CD4-positive, alpha-beta T cell treated with Interleukin-15 for 1 hour (primary cell): ENCODE data around the gene NELFCD.
"Not testable (repeated sequence)": the region's sequence is repeated elsewhere in the genome, so short reads cannot be mapped to it uniquely, and the experiment has no call there.

ENCODE experiments used
- DNase-seq: peaks from one replicate; pipeline ENCODE4 v3.0.0-alpha.2; 2020

NELFCD gene, protein sequence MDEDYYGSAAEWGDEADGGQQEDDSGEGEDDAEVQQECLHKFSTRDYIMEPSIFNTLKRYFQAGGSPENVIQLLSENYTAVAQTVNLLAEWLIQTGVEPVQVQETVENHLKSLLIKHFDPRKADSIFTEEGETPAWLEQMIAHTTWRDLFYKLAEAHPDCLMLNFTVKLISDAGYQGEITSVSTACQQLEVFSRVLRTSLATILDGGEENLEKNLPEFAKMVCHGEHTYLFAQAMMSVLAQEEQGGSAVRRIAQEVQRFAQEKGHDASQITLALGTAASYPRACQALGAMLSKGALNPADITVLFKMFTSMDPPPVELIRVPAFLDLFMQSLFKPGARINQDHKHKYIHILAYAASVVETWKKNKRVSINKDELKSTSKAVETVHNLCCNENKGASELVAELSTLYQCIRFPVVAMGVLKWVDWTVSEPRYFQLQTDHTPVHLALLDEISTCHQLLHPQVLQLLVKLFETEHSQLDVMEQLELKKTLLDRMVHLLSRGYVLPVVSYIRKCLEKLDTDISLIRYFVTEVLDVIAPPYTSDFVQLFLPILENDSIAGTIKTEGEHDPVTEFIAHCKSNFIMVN

DNA sequence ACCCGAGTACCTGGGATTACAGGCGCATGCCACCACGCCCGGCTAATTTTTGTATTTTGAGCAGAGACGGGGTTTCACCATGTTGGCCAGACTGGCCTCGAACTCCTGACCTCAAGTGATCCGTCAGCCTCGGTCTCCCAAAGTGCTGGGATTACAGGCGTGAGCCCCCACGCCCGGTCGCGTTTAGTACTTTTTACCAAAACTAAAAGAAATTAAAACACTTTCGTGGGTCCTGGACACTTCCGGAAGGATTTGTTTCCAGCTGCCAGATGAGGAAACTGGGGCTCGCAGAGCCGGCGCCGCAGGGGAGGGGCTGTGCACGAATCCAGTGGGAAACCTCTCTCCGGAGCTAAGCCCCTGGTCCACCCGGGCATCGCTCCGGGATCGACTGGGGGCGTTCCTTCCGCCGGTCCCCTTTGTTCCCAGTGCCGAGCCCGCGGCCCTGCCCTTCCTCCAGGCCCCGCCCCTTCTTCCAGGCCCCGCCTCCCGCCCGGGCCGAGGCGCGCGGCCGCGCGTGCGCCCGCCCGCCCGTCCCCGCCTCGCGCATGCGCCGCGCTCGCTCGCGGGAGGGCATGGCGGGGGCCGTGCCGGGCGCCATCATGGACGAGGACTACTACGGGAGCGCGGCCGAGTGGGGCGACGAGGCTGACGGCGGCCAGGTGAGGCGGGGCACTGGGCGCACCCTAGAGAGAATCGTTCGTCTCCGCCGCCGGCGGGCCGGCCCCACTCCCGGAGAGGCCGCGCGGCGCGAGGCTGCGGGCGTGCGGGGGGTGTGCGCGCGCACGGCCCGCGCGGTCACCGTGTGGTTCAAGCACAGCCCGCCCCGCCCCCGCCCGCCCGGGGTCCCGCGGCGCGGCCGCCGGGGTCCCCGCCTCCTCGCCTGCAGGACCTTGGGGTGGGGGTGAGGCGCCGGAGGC lies at the start of gene NELFCD:
NELFCD (plus strand) TSS at position 546 of the 917 bp plus-strand sequence; CDS start at position 600, 54 bp downstream.
- DNase-seq, result peak; percentile 88

DNA sequence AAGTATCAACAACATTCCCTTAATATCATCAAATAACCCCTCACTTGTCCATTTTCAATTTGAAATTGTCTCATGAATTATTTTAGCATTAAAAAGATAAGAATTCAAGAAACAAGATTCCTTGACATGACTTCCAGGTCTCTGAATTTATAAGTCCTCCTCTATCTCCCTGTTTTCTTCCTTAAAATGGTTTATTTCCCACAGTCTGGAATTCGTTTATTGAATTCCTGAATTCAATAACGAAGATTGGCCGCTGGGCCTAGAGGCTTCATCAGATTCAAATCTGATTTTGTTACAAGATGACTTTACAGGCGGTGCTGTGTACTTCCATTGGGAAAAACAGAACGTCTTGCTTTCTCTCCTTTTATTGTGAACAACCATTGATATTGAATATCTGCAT lies 48.9 kb upstream of the NELFCD start:
- no peak for DNase-seq

DNA sequence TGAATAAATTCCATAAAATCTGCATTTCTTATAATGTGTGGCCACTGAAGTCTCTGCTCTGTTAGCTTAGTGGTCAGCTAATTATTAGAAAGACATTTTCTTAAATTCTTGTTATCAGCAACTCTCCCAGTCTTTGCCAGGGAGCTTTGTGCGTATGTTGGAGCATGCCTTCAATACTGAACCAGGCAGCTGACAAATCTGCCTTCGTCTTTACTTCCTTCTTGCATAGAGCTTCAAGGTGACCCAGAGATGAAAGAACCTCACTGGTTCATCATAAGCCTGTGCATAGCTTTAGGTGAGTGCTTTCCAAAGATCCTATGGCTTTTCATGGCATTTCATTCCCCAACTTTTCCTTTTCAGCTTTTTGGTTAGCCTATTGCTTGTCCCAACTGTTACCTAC lies 43.0 kb upstream of the NELFCD start:
- DNase-seq, result no peak

DNA sequence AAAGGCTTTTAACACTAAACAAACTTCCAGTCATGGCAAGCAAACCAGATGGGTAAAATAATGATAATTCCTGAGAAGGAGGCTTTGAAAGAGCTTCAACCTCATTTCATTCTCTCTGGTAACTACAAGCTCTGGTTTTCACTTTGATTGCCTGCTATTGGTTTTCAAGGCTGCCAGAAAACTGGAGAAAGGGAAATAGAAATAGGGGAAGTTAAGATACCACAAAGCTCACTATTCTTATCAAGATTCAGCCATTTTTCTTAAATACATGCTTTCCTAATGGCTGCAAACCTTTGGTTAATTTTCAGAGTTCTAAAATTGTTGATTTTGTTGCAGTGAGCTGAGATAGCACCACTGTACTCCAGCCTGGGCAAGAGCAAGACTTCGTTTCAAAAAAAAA lies 42.5 kb upstream of the NELFCD start:
- no peak for DNase-seq

DNA sequence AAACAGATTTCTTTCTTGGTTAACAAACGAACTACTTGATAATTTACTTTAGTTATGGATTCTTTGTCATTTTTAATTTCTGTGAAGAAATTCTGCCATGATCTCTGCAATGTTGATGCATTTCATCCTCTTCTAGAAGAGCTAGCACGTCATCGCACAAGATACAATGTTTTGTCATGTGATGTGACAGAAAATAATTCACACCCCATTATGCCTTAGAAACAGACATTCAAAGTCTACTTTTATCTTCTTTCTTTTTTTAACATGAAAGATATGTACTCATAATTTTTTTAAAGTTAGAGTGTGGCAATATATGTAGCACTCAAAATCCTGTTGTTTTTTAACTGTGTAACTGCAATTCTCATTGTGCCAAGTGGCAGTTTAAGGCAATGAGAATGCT lies 39.6 kb upstream of the NELFCD start:
- DNase-seq, result no peak

DNA sequence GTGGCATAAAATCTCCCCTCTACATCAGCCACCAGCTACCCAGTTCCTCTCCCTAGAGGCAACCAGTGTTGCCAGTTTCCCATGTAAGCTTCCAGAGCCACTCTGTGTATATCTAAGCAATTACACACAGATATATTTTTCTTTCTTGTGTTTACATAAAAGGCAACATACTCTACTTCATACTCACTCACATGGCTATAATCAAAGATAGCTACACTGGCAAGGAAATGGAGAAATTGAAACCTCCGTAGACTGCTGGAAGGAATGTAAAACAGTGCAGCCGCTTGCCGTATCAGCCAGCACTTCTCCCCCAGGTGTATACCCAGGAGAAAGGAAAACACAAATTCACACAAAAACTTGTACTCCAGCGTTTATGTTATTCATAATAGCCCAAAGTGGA lies 38.5 kb upstream of the NELFCD start:
- no peak for DNase-seq

DNA sequence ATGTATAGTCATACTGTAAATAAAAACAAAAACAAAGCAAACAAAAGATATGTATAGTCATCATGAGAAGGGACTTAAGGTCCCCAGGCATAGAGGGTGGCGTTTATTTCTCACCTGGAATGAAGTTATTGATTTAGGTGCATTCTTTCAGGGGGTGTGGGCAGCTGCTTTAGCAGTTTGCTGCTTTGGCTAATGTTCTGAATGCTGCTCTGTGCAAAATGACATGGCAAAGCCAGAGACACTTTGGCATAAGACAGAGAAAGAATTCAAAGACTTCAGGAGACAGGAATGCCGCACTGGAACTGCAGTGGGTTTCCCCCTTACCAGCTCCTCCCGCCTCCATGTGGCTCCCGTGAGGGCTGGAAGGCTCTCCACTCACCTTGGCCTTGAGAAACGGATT lies 36.4 kb upstream of the NELFCD start:
- no peak for DNase-seq

DNA sequence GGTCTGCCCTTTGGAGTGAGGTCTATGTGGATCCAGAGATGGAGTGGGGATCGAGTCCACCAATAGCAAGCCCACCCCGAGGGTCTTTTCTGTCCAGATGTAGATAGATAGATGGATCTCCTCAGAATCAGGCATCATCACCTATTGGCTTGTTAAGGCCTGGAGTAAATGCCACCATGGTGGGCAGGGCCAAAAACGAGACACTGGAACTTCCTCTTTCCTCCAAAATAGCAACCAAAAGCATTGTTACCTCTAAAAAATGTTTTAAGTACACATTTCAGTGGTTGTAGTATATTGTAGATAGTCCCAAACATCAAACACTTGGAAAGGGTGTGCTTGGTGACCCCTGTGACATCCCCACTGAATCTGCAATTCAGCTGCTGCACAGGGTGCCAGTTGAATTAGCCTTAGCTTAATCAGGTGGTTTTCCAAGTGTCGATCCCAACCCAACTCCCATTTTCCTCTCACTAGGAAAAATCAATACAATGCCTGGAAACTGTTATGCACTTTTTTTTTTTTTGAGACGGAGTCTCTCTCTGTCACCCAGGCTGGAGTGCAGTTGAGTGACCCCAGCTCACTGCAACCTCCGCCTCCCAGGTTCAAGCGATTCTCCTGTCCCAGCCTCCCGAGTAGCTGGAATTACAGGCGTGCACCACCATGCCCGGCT lies 35.0 kb upstream of the NELFCD start:
- DNase-seq, result no peak

DNA sequence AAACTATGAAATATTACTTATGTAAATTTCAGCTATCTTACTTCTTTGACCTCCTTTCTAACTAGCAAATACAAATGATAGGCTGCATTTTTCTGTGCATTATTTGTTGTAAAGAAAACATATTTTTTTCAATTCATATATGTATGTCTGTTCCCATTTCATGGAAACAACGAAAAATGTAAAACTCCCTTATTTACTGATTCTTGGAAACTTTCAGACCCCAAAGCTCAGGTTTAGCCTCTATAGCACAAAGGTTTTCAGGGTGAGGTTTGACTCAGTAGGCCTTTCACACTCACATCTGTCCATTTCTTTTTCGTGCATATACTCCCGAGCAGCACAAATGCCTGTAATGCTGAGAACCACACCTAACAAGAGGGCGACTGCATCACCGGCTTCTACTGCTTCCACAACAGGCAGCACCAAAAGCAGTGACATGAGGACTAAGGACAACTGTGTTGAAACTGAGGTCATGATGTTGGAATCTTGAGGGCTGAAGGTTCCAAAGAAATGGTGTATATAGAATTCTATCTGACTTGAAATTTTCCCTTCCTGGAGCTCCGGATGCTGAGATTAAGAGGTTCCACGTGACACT lies 33.2 kb upstream of the NELFCD start:
- not testable (repeated sequence) for DNase-seq

DNA sequence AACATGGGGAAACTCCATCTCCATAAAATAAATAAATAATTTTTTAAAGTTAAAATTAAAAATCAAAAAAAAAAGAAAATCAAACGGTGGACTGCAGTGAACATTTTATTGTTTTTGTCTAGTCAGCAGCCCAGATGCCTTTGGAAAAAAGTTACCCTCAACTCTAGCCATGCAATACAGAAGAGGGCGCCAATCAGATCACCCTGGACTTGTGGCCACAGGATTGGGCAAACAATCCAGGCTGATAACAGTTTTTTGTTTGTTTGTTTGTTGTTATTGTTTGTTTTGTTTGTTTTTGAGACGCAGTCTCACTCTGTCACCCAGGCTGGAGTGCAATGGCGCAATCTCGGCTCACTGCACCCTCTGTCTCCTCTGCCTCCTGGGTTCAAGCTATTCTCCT lies 30.5 kb upstream of the NELFCD start:
- DNase-seq, result no peak

DNA sequence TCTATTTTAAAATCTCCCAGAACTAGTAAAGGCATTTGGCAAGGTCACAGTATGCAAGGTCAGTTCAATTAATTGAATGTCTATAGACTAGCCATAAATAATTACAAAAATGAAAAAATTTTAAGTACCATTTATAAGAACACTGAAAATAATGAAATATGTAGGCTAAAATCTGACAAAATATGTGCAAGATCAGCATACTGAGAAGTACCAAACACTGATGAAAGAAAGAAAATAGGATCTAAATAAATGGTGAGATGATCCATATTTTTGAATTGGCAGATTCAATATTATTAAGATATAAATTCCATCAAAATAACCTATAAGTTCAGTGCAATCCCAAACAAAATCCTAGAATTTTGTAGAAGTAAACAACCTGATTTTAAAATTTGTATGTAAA lies 28.0 kb upstream of the NELFCD start:
- DNase-seq, result no peak

DNA sequence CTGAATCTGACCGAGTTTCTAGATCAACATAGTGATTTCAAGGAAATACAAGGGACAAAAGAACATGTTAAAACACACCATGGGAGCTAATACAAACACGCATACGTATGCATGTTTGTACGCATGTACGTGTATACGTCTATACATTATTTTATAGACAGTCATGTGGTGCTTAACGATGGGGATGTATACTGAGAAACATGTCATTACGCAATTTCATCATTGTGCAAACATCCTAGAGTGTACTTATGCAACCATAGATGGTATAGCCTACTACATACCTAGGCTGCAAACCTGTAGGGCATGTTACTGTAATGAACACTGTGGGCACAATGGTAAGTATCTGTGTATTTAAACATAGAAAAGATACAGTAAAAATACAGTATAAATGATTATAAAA lies 25.0 kb upstream of the NELFCD start:
- no peak for DNase-seq

DNA sequence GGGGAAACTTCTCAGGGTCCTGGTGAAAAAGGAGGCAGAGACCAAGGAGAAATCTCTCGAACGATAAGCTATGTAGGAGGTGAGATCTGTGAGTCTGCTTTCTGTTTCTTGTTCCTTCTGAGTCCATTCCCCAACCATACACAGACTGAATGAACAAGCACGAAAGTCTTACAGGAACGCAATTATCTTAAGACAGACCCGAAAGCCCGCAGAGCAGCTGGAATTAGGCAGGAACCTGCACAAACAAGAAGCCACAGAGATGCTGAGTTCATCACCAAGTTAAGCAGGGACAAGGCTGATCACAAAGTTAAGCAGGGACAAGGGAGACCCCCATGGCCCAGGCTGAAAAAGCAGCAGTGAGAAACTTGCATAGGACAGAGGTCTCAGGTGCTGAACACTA lies 21.4 kb upstream of the NELFCD start:
- no peak for DNase-seq

DNA sequence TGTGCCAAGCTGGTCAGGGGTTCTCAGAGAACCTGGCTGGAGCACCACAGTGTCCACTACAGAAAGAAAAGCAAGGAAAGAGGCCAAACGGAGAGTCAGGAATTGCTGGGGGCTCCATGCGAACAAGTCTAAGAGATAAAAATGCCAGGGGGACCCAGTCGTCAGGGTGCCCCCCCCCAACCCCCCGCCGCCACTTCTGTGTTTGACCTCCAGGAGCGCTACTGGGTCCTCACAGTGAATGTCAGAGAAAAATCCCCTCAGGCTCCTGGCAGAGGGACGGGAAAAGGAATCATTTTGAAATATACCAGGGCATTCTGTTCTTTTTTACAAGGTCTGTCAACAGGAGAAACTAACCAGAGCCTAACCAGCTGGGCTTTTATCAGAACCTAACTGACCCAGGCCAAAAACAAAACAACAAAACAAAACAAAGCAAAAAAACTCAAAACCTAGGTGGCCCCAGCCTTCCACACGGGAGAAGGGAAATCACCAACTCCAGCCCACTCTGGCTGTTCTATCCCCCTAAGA lies 17.9 kb upstream of the NELFCD start:
- no peak for DNase-seq

DNA sequence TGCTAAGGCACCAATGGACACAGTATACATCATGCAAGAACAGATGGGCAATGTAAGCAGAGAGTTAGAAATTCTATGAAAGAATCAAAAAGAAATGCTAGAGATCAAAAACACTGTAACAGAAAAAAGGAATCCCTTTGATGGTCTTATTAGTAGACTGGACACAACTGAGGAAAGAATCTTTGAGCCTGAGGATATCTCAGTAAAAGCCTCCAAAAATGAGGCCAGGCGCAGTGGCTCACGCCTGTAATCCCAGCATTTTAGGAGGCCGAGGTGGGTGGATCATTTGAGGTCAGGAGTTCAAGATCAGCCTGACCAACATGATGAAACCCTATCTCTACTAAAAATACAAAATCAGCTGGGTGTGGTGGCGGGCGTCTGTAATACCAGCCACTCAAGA lies 17.1 kb upstream of the NELFCD start:
- not testable (repeated sequence) for DNase-seq

DNA sequence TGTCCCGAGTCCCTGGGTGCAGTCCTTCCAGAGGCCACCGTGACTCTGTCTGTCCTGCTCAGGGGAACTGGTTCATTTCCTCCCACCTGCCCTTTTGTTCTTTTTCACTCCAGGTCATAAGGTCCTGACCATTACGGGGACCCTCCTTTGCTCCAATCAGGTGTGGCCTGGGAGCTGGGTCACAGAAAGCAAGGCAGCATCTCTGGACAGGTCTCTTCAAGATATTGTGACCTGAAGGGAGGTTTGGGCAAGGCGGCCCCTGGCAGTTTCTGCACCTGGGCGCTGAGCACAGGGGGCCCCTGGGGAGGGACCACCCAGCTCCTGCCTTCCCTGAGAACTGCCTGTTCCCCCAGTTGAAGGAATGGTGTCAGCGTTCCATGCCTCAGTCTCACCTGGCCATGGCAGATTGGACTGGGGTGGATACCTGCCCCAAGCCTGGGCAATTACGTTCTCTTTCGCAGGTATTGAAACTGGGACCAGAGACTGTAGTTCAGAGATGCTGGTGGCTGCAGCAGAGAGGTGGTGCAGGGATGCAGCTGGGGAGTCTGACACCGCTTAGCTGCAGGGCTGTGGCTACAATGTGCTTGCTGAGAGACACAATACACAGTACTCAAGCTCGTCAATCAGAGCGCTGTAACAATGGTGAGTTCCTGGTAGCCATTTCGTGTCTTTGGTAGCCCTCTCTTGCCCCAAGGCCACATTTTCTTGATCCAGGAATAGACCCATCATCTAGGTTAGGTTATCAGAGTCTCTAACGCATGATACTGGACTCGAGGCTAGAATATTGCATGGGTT lies 15.6 kb upstream of the NELFCD start:
- DNase-seq, result no peak

DNA sequence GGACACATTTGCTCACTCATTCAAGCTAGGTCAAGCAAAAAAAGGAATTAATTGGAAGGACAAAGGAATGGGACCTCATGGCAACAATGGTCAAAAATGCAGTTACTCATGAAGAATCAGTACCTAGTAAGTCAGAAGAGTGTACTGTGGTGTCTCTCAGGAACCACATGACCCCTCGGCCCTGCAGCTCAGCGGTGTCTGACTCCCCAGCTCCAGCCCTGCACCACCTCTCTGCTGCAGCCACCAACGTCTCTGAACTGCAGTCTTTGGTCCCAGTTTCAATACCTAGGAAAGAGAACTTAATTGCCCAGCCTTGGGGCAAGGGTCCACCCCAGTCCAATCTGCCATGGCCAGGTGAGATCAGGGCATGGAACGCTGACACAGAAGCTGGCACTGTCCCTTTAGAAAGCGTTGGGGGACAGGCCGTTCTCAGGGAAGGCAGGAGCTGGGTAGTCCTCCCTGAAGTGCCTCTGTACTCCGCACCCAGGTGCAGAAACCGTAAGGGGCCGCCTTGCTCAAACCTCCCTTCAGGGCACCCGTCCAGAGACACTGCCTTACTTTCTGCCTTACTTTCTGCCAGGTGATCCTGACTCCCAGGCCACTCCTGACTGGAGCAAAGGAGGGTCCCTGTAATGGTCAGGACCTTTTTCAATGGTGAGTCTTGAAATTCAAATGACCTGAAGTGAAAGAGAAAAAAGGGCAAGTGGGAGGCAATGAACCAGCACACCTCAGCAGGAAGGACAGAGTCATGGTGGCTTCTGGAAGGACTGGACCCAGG lies 13.2 kb upstream of the NELFCD start:
- no peak for DNase-seq

DNA sequence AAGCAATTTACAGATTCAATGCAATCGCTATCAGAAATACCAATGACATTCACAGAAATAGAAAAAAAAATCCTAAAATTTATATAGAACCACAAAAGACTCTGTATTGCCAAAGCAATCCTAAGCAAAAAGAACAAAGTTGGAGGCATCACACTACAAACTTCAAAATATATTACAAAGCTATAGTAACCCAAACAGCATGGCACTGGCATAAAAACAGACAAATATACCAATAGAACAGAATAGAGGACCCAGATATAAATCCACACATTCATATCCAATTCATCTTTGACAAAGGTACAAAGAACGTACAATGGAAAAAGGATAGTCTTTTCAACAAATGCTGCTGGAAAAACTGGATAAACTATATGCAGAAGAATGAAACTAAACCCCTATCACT lies 11.6 kb upstream of the NELFCD start:
- DNase-seq, result no peak

DNA sequence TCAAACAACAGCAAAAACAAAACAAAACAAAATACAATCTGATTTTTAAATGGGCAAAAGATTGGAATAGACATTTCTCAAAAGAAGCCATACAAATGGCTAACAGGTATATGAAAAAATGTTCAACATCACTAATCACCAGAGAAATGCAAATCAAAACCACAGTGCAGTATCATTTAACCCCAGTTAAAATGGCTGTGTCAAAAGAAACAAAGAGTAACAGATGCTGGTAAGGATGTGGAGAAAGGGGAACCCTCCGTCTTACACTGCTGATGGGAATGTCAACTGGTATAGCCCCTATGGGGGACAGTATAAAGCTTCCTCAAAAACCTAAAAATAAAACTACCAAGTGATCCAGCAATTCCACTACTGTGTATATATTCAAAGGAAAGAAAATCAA lies 10.9 kb upstream of the NELFCD start:
- DNase-seq, result no peak

DNA sequence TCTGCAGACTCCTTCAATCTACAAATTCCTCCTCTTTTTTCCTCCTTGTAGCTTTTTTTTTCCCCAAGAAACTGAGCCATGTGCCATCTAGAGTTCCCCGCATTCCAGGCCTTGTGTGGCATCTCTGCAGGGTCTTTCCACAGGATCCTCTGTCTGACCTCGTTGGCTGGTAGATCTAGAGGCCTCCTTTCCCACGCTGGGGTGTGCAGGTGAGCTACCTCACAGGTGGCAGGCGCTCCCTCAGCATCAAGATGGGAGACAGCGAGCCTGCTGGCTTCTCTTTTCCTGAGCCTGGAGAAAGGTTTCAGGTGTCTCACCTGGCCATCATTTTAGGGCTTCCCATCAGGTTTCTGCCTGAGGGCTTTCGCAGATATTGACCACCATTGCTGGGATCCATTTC lies 9.6 kb upstream of the NELFCD start:
- no peak for DNase-seq

DNA sequence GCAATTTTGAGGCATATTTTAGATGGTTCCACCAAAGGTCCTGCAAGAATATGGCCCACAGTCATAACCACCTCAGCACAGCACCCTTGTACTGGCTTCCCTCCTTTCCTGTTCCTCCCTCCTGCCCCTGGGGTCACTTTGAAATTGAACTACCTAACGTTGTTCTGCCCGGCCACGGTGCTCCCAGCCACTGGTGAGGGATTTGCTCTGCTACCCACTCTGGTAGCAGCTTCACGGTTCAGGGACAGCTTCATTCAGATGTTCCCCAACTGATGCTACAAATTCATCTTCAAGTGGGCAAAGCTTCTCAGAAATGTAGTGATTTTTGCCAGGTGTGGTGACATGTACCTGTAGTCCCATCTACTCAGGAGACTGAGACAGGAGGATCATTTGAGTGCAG lies 7.9 kb upstream of the NELFCD start:
- DNase-seq, result no peak
